Uterus (tissue), 4 donors: Measurements from ENCODE around the gene CCSER2. TPM values are rescaled to one million over a fixed set of nuclear protein-coding genes. Genes with fewer than 3 reads are reported as not detected.

Experiments used
- DNase-seq, 2 donors: peaks; one replicate each; pipeline ENCODE4 v3.0.0-alpha.2; 2019 to 2020
- H3K27ac ChIP-seq, 2 donors: fragments of 200-600 bp; sonication (generic); 1 replicate in 1 of 2; 2 replicates in 1 of 2; pipeline ENCODE4 v1.5.1; 2016 to 2018
- H3K27me3 ChIP-seq, 2 donors: fragments of 200-600 bp; sonication (generic); one replicate each; pipeline ENCODE4 v1.5.1; 2018 to 2019; ENCODE audit warnings: control low read depth in 1 of 2
- H3K36me3 ChIP-seq, 2 donors: fragments of 200-600 bp; sonication (generic); one replicate each; pipeline ENCODE4 v1.5.1; 2019; ENCODE audit warnings: control low read depth in 1 of 2
- H3K4me1 ChIP-seq, 2 donors: fragments of 200-600 bp; sonication (generic); one replicate each; pipeline ENCODE4 v1.5.1; 2018 to 2019; ENCODE audit warnings: control low read depth in 1 of 2
- H3K4me3 ChIP-seq, 2 donors: fragments of 200-600 bp; sonication (generic); 1 replicate in 1 of 2; 2 replicates in 1 of 2; pipeline ENCODE4 v1.5.1; 2018 to 2019; ENCODE audit warnings: mild to moderate bottlenecking in 1 of 2
- H3K9me3 ChIP-seq, 2 donors: fragments of 200-600 bp; sonication (generic); one replicate each; pipeline ENCODE4 v1.5.1; 2019; ENCODE audit warnings: control low read depth in 1 of 2
- CTCF ChIP-seq, 4 experiments: fragments of 200-600 bp in 2 of 4; fragments of 450-650 bp in 2 of 4; sonication (generic) in 2 of 4; IDR thresholded peaks; one replicate each; pipeline ENCODE4 v1.5.1; 2016 to 2019; ENCODE audit warnings: antibody characterized with exemption in 4 of 4, mild to moderate bottlenecking in 2 of 4, moderate library complexity in 1 of 4
- POLR2A ChIP-seq, 2 donors: fragments of 450-650 bp; IDR thresholded peaks; one replicate each; pipeline ENCODE4 v1.6.1; 2016; ENCODE audit warnings: antibody characterized with exemption in 2 of 2, mild to moderate bottlenecking in 1 of 2, moderate library complexity in 1 of 2
- intact Hi-C: fragments of 100-400 bp; cut with DNase I; formaldehyde crosslinking; loops from one replicate; pipeline ENCODE4 v1.15.1; 2023; ENCODE audit warnings: low total_unique reads
- total RNA-seq, 4 donors: library from RNA; depleted of rRNA in 3 of 4; stranded (reverse); fragments of >200 nt in 3 of 4; gene quantifications; one replicate each; pipeline versions ENCODE4 v1.1.0 to v1.2.4, GENCODE V29; 2014 to 2023
- donor health status: DM: yes; HTN: yes; CAD: no.

The CCSER2 gene
- total RNA-seq, 4 donors from 2014 or later = 40.5 to 112 (median 54.0) TPM

DNA sequence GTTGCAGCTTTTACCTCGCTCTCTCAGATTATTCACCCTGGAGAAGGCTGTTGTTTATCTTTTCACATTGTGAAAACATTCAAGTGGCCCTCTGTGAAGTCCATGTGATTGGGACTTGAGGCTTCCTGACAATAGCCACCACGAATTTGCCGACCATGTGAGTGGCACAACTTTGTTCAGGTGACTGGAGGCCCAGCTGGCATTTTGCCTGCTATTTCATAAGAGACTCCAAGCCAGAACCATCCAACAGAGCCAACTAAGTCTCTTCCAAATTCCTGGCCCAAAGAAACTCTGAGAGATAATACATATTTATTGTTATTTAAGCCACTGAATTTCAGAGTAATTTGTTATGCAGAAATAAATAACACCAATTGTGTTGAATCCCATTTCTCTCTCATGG is 38.2 kb upstream of the CCSER2 start:
- no peaks in the 10 kb centered on the region for H3K36me3 ChIP-seq
- H3K4me1 ChIP-seq = no peaks in the 10 kb centered on the region
- no peaks in the 10 kb centered on the region for H3K27me3 ChIP-seq
- intact Hi-C loops = no loop called here
- H3K27ac ChIP-seq = no peak overlapping the region
- no peaks in the 10 kb centered on the region for H3K9me3 ChIP-seq
- TF ChIP-seq POLR2A (IDR thresholded peaks at IDR 0.05) (no peak), CTCF (IDR thresholded peaks at IDR 0.05) (no peak)
- H3K4me3 ChIP-seq = no peak overlapping the region
- no peak for DNase-seq

GRCh38 chr10:84291384-84291783 is 37.0 kb upstream of the CCSER2 start:
- no peak for DNase-seq
- H3K9me3 ChIP-seq = no peaks in the 10 kb centered on the region
- no peaks in the 10 kb centered on the region for H3K27me3 ChIP-seq
- intact Hi-C loops = no loop called here
- no peak overlapping the region for H3K27ac ChIP-seq
- H3K4me3 ChIP-seq = no peak overlapping the region
- TF ChIP-seq CTCF (IDR thresholded peaks at IDR 0.05) = no peak
- TF ChIP-seq POLR2A (IDR thresholded peaks at IDR 0.05) = no peak
- no peaks in the 10 kb centered on the region for H3K4me1 ChIP-seq
- H3K36me3 ChIP-seq = no peaks in the 10 kb centered on the region

- Histone ChIP-seq H3K4me3 (no peak overlapping the region), H3K36me3 (no peaks in the 10 kb centered on the region), H3K27me3 (no peaks in the 10 kb centered on the region), H3K4me1 (no peaks in the 10 kb centered on the region), H3K27ac (no peak overlapping the region), H3K9me3 (no peaks in the 10 kb centered on the region)
- TF ChIP-seq POLR2A (IDR thresholded peaks at IDR 0.05) (no peak), CTCF (IDR thresholded peaks at IDR 0.05) (no peak)
- intact Hi-C loops = no loop called here
- no peak for DNase-seq
Observed at GRCh38 chr10:84292502-84292901, 35.9 kb upstream of the CCSER2 start.

GRCh38 chr10:84293171-84293570 is 35.2 kb upstream of the CCSER2 start:
- DNase-seq = no peak
- intact Hi-C loops = no loop called here
- Histone ChIP-seq H3K9me3 (no peaks in the 10 kb centered on the region), H3K36me3 (no peaks in the 10 kb centered on the region), H3K27ac (no peak overlapping the region), H3K4me1 (no peaks in the 10 kb centered on the region), H3K4me3 (no peak overlapping the region), H3K27me3 (no peaks in the 10 kb centered on the region)
- TF ChIP-seq CTCF (IDR thresholded peaks at IDR 0.05) = no peak
- TF ChIP-seq POLR2A (IDR thresholded peaks at IDR 0.05) = no peak

DNA sequence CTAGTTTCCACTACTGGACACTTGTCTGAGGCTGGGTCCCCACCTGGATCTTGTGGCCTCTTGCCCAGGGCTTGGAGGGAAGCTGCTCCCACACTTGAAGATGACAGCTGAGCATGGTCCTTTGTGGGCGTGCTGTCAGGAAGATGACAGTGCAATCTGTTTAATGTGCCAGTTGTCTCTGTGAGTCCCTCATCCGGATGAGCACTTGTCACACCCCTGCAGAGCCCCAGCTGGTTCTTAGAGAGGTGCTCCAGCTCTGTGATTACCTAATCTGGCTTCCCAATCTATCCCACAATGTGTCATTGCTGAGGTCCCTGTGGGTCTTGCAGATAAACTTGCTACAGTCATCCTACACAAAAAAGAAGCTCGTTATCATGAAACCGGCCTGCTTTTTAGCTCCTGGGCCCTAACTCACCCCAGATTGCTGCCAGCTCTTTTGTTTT is 34.8 kb upstream of the CCSER2 start:
- no peak for TF ChIP-seq CTCF (IDR thresholded peaks at IDR 0.05)
- no peak for TF ChIP-seq POLR2A (IDR thresholded peaks at IDR 0.05)
- H3K36me3 ChIP-seq = no peaks in the 10 kb centered on the region
- H3K27me3 ChIP-seq = no peaks in the 10 kb centered on the region
- no peaks in the 10 kb centered on the region for H3K9me3 ChIP-seq
- no peak overlapping the region for H3K27ac ChIP-seq
- no peak for DNase-seq
- intact Hi-C loops = no loop called here
- no peaks in the 10 kb centered on the region for H3K4me1 ChIP-seq
- H3K4me3 ChIP-seq = no peak overlapping the region
